Breast epithelium (tissue), 3 donors: ENCODE measurements around the gene ESPN.

ENCODE experiments used
- CTCF ChIP-seq, 3 donors: fragments of 450-650 bp; IDR thresholded peaks; one replicate each; pipeline ENCODE4 v1.5.1; 2016 to 2017; ENCODE audit warnings: antibody characterized with exemption in 3 of 3, mild to moderate bottlenecking in 3 of 3, moderate library complexity in 3 of 3
- POLR2A ChIP-seq: fragments of 450-650 bp; IDR thresholded peaks from one replicate; pipeline ENCODE4 v1.6.1; 2016; ENCODE audit warnings: antibody characterized with exemption, mild to moderate bottlenecking, moderate library complexity
- POLR2AphosphoS5 ChIP-seq, 3 donors: sonication (generic); formaldehyde crosslinking; IDR thresholded peaks; one replicate each; pipeline ENCODE4 v1.6.1; 2017; ENCODE audit warnings: antibody characterized with exemption in 3 of 3

GRCh38 chr1:6491081-6491449 is 66.5 kb downstream of the ESPN start:
- TF ChIP-seq CTCF (IDR thresholded peaks at IDR 0.05) = no peak
- no peak for TF ChIP-seq POLR2A
- TF ChIP-seq POLR2AphosphoS5 (IDR thresholded peaks at IDR 0.05) = no peak
